Astrocyte (in vitro differentiated cells and primary cell): Measurements from ENCODE around the gene HTR1D.

ENCODE experiments used
- EZH2 ChIP-seq: IDR thresholded peaks from 2 replicates; pipeline ENCODE4 v1.6.1; 2012; ENCODE audit warnings: mild to moderate bottlenecking, low read length, inconsistent platforms; ENCODE audit not compliant: insufficient read depth
- TF ChIP-seq, protein P1 (sequence below): IDR thresholded peaks from 2 replicates; pipeline ENCODE4 v1.5.1; 2011; ENCODE audit warnings: low read depth, mild to moderate bottlenecking, inconsistent platforms, low read length, moderate library complexity; ENCODE audit not compliant: insufficient read depth

DNA sequence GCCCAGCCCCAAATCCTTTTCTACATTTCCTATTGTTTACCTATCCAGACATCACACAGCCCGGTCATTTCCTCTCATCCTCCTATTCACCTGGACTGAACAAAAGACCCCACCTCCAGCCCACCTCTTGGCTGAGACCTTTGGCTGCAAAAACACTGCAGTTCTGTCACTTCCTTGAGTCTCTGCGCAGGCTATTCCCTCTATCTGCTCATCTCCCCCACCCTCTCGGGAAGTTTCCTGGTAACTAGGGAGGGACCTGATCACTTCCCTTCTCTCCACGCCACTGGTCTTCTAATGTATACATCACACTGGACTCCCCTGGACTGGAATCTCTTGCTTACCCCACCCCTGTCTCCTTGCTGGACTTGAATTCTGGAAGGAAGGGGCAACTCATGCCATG lies 5.3 kb downstream of the HTR1D start:
- TF ChIP-seq, protein P1, sequence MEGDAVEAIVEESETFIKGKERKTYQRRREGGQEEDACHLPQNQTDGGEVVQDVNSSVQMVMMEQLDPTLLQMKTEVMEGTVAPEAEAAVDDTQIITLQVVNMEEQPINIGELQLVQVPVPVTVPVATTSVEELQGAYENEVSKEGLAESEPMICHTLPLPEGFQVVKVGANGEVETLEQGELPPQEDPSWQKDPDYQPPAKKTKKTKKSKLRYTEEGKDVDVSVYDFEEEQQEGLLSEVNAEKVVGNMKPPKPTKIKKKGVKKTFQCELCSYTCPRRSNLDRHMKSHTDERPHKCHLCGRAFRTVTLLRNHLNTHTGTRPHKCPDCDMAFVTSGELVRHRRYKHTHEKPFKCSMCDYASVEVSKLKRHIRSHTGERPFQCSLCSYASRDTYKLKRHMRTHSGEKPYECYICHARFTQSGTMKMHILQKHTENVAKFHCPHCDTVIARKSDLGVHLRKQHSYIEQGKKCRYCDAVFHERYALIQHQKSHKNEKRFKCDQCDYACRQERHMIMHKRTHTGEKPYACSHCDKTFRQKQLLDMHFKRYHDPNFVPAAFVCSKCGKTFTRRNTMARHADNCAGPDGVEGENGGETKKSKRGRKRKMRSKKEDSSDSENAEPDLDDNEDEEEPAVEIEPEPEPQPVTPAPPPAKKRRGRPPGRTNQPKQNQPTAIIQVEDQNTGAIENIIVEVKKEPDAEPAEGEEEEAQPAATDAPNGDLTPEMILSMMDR, result no peak
- TF ChIP-seq EZH2, result no peak
